ENCODE measurements around the gene C2orf15.

- no peak for TF ChIP-seq REST (IDR thresholded peaks at IDR 0.05; ENCODE audit: borderline replicate concordance)
- TF ChIP-seq CTCF (IDR thresholded peaks at IDR 0.05; ENCODE audit: poor library complexity, severe bottlenecking) = no peak
- TF ChIP-seq EP300 (conservative IDR thresholded peaks at IDR 0.05; ENCODE audit: poor library complexity, severe bottlenecking) = no peak
Measured at GRCh38 chr2:99127981-99128380, 13.5 kb upstream of the C2orf15 start.
